ENCODE results near the gene MED6. TPM values are rescaled to one million over a fixed set of nuclear protein-coding genes. Genes with fewer than 3 reads are reported as not detected.

MED6 gene
- total and polyA plus RNA-seq, 8 donors, result 6.4 to 15.8 (median 12.6) TPM

DNA sequence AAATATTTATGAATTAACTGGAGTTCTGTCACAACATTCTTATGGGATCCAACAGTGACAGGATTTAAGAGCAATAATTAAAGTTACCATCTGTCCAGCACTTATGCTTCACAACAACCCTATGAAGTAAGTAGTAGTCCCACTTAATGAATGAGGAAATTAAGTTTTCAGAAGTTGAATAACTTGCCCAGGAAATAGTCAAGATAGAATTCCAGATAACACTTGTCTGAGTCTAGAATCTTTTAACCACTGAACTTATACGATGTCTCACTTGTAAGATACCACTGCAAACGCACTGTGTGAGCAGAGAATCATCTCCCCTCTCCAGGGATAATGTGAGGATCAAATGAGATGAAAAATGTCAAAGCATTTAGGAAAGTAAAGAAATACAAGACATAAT is 38.0 kb upstream of the MED6 start:
- FAIRE-seq (no peak), ATAC-seq (no peak), DNase-seq (no peak)
- Histone ChIP-seq H3K36me3 (no peaks in the 10 kb centered on the region), H3K9me3 (no peaks in the 10 kb centered on the region), H3K27ac (no peak overlapping the region), H3K27me3 (no peaks in the 10 kb centered on the region), H3K4me3 (no peak overlapping the region), H3K4me1 (no peaks in the 10 kb centered on the region)
- WGBS, 2 donors, result 63 to 74% methylated on average over 2 of the region's 2 CpGs
- intact Hi-C loops (cut with DNase I), result loop anchor here in 2 of 3 donors (10.0 kb wide), 2 partner anchors 76 to 86 kb away; no protein-coding TSS in a partner anchor
- TF ChIP-seq, protein P1, sequence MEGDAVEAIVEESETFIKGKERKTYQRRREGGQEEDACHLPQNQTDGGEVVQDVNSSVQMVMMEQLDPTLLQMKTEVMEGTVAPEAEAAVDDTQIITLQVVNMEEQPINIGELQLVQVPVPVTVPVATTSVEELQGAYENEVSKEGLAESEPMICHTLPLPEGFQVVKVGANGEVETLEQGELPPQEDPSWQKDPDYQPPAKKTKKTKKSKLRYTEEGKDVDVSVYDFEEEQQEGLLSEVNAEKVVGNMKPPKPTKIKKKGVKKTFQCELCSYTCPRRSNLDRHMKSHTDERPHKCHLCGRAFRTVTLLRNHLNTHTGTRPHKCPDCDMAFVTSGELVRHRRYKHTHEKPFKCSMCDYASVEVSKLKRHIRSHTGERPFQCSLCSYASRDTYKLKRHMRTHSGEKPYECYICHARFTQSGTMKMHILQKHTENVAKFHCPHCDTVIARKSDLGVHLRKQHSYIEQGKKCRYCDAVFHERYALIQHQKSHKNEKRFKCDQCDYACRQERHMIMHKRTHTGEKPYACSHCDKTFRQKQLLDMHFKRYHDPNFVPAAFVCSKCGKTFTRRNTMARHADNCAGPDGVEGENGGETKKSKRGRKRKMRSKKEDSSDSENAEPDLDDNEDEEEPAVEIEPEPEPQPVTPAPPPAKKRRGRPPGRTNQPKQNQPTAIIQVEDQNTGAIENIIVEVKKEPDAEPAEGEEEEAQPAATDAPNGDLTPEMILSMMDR (IDR thresholded peaks at IDR 0.05), result no peak

DNA sequence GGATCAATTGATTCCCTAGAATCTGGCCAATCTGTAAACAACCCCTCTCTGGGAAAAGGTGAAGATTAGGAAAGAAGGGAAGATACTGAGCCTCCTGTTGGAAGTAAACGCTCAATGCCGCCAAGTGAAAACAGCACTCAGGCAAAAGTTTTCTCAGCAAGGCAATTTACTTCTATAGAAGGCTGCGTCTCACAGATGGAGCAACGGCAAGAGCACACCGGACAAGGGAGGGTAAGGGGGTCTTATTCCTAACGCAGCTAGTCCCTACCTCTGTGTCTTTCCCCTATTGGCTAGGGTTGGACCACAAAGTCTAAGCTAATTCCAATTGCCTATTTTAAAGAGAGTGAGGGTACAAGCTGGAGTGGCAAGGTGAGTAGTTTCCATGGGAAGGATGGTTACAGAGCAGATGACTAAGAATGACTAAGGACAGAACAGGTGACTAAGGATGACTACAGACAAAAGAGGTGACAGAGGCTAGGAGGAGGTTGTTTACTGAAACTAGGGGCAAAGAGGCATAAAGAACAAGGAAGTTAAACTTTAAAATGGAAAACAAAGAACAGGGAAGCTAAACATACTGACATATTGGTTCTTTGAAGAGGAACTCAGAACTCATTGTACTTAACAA is 35.6 kb upstream of the MED6 start:
- FAIRE-seq (no peak), ATAC-seq (no peak), DNase-seq (no peak)
- Histone ChIP-seq H3K36me3 (no peaks in the 10 kb centered on the region), H3K4me1 (no peaks in the 10 kb centered on the region), H3K27ac (no peak overlapping the region), H3K4me3 (no peak overlapping the region), H3K9me3 (no peaks in the 10 kb centered on the region), H3K27me3 (no peaks in the 10 kb centered on the region)
- intact Hi-C loops (cut with DNase I), result loop anchor here in 2 of 3 donors (10.0 kb wide), 2 partner anchors 79 to 89 kb away; no protein-coding TSS in a partner anchor
- TF ChIP-seq, protein P1 (IDR thresholded peaks at IDR 0.05), result no peak
- WGBS, 2 donors, result 88 to 91% methylated on average over 6 of the region's 6 CpGs

DNA sequence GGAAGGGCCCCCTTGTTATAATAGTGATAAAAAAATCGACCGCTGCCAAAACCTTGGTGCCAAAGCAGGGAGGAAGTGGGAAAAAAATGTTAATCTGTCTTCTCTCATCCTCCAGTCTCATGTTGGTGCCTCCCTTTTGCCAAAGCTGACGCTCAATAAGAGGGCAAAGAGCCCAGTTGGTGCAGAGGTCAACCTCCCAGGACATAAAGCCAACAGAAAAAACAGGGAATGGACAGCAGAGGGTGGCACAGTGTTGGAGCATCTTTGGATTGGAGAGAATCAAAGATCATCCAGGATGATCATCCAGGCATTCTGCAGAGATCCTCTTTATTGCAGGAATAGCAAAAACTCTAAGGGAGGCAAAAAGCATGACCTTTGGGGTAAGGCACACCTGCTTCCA is 31.5 kb upstream of the MED6 start:
- no peaks in the 10 kb centered on the region for H3K9me3 ChIP-seq
- no peak overlapping the region for H3K27ac ChIP-seq
- no peak for ATAC-seq
- no peaks in the 10 kb centered on the region for H3K36me3 ChIP-seq
- 69 to 87% methylated on average over 3 of the region's 3 CpGs for WGBS, 2 donors
- FAIRE-seq, result no peak
- H3K27me3 ChIP-seq, result no peaks in the 10 kb centered on the region
- no peak for DNase-seq
- TF ChIP-seq, protein P1 (IDR thresholded peaks at IDR 0.05), result no peak
- no peak overlapping the region for H3K4me3 ChIP-seq
- intact Hi-C loops (cut with DNase I), result loop anchor here in 2 of 3 donors (10.0 kb wide), 2 partner anchors 83 to 93 kb away; no protein-coding TSS in a partner anchor
- H3K4me1 ChIP-seq, result no peaks in the 10 kb centered on the region

DNA sequence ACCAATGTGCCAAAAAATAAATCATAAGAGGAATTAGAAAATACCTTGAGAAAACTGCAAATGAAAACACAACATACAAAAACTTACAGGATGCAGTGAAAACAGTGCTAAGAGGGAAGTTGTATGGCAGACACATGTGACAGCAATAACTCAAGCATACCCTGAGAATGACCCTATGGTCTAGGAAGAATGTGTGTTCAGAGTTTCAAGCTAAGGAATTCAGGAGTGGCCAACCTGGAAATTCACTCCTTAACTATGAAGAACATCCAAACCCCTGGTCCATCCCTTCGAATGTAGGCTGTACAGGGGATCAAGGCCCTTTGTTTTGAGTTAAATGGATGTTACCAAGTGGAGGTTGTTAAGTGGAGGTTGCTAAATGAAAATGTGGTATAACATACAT is 24.5 kb upstream of the MED6 start:
- no peak for DNase-seq
- WGBS, 2 donors, result 73 to 76% methylated on average over 1 of the region's 1 CpG
- intact Hi-C loops (cut with DNase I), result loop anchor here in 1 of 3 donors (10.0 kb wide), 2 partner anchors 90 to 190 kb away; no protein-coding TSS in a partner anchor
- no peak for ATAC-seq
- Histone ChIP-seq H3K27me3 (no peaks in the 10 kb centered on the region), H3K27ac (no peak overlapping the region), H3K9me3 (no peaks in the 10 kb centered on the region), H3K4me1 (no peaks in the 10 kb centered on the region), H3K36me3 (no peaks in the 10 kb centered on the region), H3K4me3 (no peak overlapping the region)
- no peak for FAIRE-seq
- TF ChIP-seq, protein P1 (IDR thresholded peaks at IDR 0.05), result no peak

DNA sequence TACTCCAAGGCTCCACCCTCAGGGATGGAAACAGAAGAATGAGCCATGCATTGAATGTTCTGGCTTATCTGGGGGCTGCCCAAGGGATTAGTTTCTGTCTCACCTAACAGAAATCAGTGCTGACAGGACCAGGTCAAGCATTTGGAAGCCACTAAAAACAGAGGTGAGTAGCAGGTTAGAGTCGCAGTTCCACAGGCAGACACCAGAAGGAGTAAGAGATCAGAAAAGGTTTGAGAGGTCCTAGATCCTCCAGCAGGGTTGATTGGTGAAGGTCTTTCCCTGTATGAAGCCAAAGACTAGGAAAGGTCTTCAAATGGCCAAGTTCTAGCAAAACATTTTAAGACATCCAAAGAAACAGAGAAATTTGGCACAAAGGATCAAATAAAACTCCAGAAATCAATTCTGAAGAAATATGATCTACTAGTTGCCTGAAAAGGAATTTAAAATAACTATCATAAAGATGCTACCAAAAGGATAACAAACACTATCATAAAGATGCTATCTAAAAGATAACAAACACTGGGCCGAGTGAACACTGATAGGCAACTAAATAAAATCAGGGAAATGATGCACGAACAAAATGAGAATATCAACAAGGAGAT is 21.8 kb upstream of the MED6 start:
- WGBS, 2 donors, result 23 to 39% methylated on average over 3 of the region's 3 CpGs
- no peaks in the 10 kb centered on the region for H3K4me1 ChIP-seq
- peak in 3 of 6 donors; percentile 18 to 62 (median 22) for DNase-seq
- FAIRE-seq, result no peak
- no peaks in the 10 kb centered on the region for H3K27me3 ChIP-seq
- no peak overlapping the region for H3K4me3 ChIP-seq
- no peaks in the 10 kb centered on the region for H3K36me3 ChIP-seq
- intact Hi-C loops (cut with DNase I), result loop anchor here in 1 of 3 donors (10.0 kb wide), 2 partner anchors 93 to 193 kb away; no protein-coding TSS in a partner anchor
- no peaks in the 10 kb centered on the region for H3K9me3 ChIP-seq
- peak in 3 of 4 donors; percentile 90 to 96 (median 90) for ATAC-seq
- TF ChIP-seq, protein P1 (IDR thresholded peaks at IDR 0.05), result peak in 3 of 4 donors; percentile 48 to 58 (median 49)
- no peak overlapping the region for H3K27ac ChIP-seq

Measured in pancreas (tissue), 10 donors.